Superior temporal gyrus (tissue), 1 donor: Measurements from ENCODE around the gene SEMA6D.

Experiments
- DNase-seq: peaks from one replicate; pipeline ENCODE4 v3.0.0-alpha.2; 2016; ENCODE audit errors: extremely low spot score

SEMA6D gene

GRCh38 chr15:47717036-47717612 lies at the start of gene SEMA6D:
TSS of gene SEMA6D (plus strand) at chr15:47717505. CDS start at chr15:47759799, 42,294 bp downstream.
- peak; percentile 81 for DNase-seq

- no peak for DNase-seq
Observed at GRCh38 chr15:47669221-47669620, 48.1 kb upstream of the SEMA6D start.

- no peak for DNase-seq
Observed at GRCh38 chr15:47670365-47670764, 46.9 kb upstream of the SEMA6D start.

GRCh38 chr15:47673232-47673761 lies 44.0 kb upstream of the SEMA6D start:
- no peak for DNase-seq

GRCh38 chr15:47674586-47675232 lies 42.6 kb upstream of the SEMA6D start:
- DNase-seq: no peak

GRCh38 chr15:47675735-47676134 lies 41.6 kb upstream of the SEMA6D start:
- DNase-seq: no peak

- no peak for DNase-seq
Observed at GRCh38 chr15:47678040-47678439, 39.3 kb upstream of the SEMA6D start.

- no peak for DNase-seq
Observed at GRCh38 chr15:47682661-47683060, 34.6 kb upstream of the SEMA6D start.

GRCh38 chr15:47685141-47685870 lies 32.0 kb upstream of the SEMA6D start:
- no peak for DNase-seq

GRCh38 chr15:47688573-47689086 lies 28.7 kb upstream of the SEMA6D start:
- no peak for DNase-seq

- no peak for DNase-seq
Observed at GRCh38 chr15:47689660-47690059, 27.6 kb upstream of the SEMA6D start.

GRCh38 chr15:47691882-47692281 lies 25.4 kb upstream of the SEMA6D start:
- DNase-seq: peak; percentile 16

- DNase-seq: no peak
Observed at GRCh38 chr15:47696351-47696750, 21.0 kb upstream of the SEMA6D start.

GRCh38 chr15:47705281-47705997 lies 11.9 kb upstream of the SEMA6D start:
- DNase-seq: no peak

- no peak for DNase-seq
Observed at GRCh38 chr15:47707391-47707790, 9.9 kb upstream of the SEMA6D start.

GRCh38 chr15:47708161-47708980 lies 8.9 kb upstream of the SEMA6D start:
- DNase-seq: no peak

GRCh38 chr15:47711655-47712054 lies 5.7 kb upstream of the SEMA6D start:
- peak; percentile 81 for DNase-seq

GRCh38 chr15:47715402-47715801 lies 1.9 kb upstream of the SEMA6D start:
- DNase-seq: no peak

- peak; percentile 88 for DNase-seq
Observed at GRCh38 chr15:47715856-47716445, 1.4 kb upstream of the SEMA6D start.

- no peak for DNase-seq
Observed at GRCh38 chr15:47716516-47716915, 789 bp upstream of the SEMA6D start.
